ENCODE results near the gene ENDOU. TPM values are rescaled to one million over a fixed set of nuclear protein-coding genes. Genes with fewer than 3 reads are reported as not detected.

Gene ENDOU
- total RNA-seq, 1 experiment from 2014 or later, result not detected

DNA sequence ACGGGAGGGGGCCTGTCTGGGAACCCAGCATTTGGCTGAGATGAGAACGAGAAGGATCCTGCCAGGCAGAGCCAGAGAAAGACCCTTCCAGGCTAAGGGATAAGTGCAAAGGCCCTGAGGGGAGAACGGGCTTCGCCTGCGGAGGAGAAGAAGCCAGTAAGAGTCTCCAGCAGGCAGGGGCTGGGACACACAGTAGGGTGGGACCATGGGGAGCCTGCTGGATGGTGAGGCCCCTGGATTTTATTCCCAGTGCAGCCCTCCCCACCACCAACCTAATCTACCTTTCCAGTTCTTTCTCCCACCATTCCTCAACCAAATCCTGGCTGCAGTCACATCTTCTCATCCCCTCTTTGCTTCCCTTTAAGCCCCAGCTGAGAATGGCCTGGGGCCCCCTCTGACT lies 20.8 kb upstream of the ENDOU start:
- POLR2A ChIA-PET (ENCODE audit: unreplicated experiment), result no interaction called here
- H3K79me2 ChIP-seq (ENCODE audit: low read length), result no peaks in the 10 kb centered on the region
- DNase-seq (no peak), ATAC-seq (no peak)
- H3F3A ChIP-seq (ENCODE audit: low read length, unreplicated experiment), result no peaks in the 10 kb centered on the region
- H3K4me2 ChIP-seq (ENCODE audit: low read length), result no peak overlapping the region
- no peak overlapping the region for H3K9ac ChIP-seq (ENCODE audit: low read length)
- no TSS peak for BruUV-seq (replicated peaks)
- peaks cover 11% of the 10 kb centered on the region; the same call in 1 of the 2 replicates for H3K4me1 ChIP-seq (ENCODE audit: insufficient read depth, low read length)
- CTCF ChIA-PET, result no interaction called here
- H3K4me3 ChIP-seq (ENCODE audit: low read length), result no peak overlapping the region
- no peaks in the 10 kb centered on the region for H3K27me3 ChIP-seq (ENCODE audit: low read length)
- no peaks in the 10 kb centered on the region for H3K9me3 ChIP-seq (ENCODE audit: low read length)
- intact Hi-C loops (cut with micrococcal nuclease), result no loop called here
- H4K20me1 ChIP-seq (ENCODE audit: low read length), result no peaks in the 10 kb centered on the region
- H3K9me2 ChIP-seq (replicated peaks; ENCODE audit: low read length), result no peaks in the 10 kb centered on the region
- no peak overlapping the region for H2AFZ ChIP-seq (ENCODE audit: low read length)
- H3K27ac ChIP-seq (ENCODE audit: low read length), result no peak overlapping the region
- TF ChIP-seq EZH2 (IDR thresholded peaks at IDR 0.05; ENCODE audit: low read length, unreplicated experiment) (no peak), EZH2phosphoT487 (IDR thresholded peaks at IDR 0.05; ENCODE audit: borderline replicate concordance, low read length) (no peak)
- TF ChIP-seq, protein P1, sequence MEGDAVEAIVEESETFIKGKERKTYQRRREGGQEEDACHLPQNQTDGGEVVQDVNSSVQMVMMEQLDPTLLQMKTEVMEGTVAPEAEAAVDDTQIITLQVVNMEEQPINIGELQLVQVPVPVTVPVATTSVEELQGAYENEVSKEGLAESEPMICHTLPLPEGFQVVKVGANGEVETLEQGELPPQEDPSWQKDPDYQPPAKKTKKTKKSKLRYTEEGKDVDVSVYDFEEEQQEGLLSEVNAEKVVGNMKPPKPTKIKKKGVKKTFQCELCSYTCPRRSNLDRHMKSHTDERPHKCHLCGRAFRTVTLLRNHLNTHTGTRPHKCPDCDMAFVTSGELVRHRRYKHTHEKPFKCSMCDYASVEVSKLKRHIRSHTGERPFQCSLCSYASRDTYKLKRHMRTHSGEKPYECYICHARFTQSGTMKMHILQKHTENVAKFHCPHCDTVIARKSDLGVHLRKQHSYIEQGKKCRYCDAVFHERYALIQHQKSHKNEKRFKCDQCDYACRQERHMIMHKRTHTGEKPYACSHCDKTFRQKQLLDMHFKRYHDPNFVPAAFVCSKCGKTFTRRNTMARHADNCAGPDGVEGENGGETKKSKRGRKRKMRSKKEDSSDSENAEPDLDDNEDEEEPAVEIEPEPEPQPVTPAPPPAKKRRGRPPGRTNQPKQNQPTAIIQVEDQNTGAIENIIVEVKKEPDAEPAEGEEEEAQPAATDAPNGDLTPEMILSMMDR (conservative IDR thresholded peaks at IDR 0.05; ENCODE audit: low read depth, low read length), result no peak
- no peaks in the 10 kb centered on the region for H3K36me3 ChIP-seq (ENCODE audit: low read depth, low read length)

DNA sequence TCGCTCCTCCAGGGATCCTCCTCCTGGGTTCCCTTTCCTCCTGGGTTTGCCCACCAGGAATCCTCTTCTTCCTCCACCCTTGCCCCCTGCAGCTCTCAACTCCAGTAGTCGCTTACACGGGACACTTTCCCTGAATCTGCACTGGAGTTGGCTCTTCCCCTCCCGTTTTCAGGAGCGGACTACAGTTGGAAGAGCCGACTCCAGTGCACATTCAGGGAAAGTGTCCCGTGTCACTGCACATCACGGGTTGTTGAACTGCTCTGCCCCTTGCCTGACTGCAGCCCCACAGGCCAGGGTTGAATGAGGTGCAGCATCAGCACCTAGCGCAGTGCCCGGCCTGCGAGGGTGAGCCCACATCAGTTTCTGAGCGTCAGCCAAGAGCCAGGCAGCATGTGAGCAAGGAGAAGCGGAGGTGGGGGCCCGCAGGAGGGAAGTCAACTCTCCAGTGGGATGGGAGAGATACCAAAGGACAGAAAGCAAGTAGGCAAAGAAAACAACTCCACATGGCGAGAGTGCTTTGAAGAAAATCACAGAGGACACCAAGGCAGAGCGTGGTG lies 20.3 kb upstream of the ENDOU start:
- POLR2A ChIA-PET (ENCODE audit: unreplicated experiment), result no interaction called here
- ATAC-seq, result no peak

More for the DNA sequence above, 20.3 kb upstream of the ENDOU start:
- CTCF ChIA-PET, result no interaction called here
- H3K36me3 ChIP-seq (ENCODE audit: low read depth, low read length), result no peaks in the 10 kb centered on the region
- no peaks in the 10 kb centered on the region for H3K9me3 ChIP-seq (ENCODE audit: low read length)
- H3K27ac ChIP-seq (ENCODE audit: low read length), result no peak overlapping the region
- no peaks in the 10 kb centered on the region for H3K9me2 ChIP-seq (replicated peaks; ENCODE audit: low read length)
- no peak for TF ChIP-seq EZH2 (IDR thresholded peaks at IDR 0.05; ENCODE audit: low read length, unreplicated experiment)
- TF ChIP-seq, protein P1 (conservative IDR thresholded peaks at IDR 0.05; ENCODE audit: low read depth, low read length), result no peak
- no peak for TF ChIP-seq EZH2phosphoT487 (IDR thresholded peaks at IDR 0.05; ENCODE audit: borderline replicate concordance, low read length)
- intact Hi-C loops (cut with micrococcal nuclease), result no loop called here
- H3K4me2 ChIP-seq (ENCODE audit: low read length), result no peak overlapping the region
- H3K79me2 ChIP-seq (ENCODE audit: low read length), result no peaks in the 10 kb centered on the region
- H2AFZ ChIP-seq (ENCODE audit: low read length), result no peak overlapping the region
- no peaks in the 10 kb centered on the region for H3K27me3 ChIP-seq (ENCODE audit: low read length)
- no peak for DNase-seq
- BruUV-seq (replicated peaks), result no TSS peak
- H3K4me3 ChIP-seq (ENCODE audit: low read length), result no peak overlapping the region
- no peaks in the 10 kb centered on the region for H3F3A ChIP-seq (ENCODE audit: low read length, unreplicated experiment)
- H4K20me1 ChIP-seq (ENCODE audit: low read length), result no peaks in the 10 kb centered on the region
- H3K4me1 ChIP-seq (ENCODE audit: insufficient read depth, low read length), result peaks cover 13% of the 10 kb centered on the region; the same call in 1 of the 2 replicates
- H3K9ac ChIP-seq (ENCODE audit: low read length), result no peak overlapping the region

Measured in PC-3 (cell line).